IMR-90 (cell line): ENCODE measurements around the gene CACNA1G. TPM values are rescaled to one million over a fixed set of nuclear protein-coding genes. Genes with fewer than 3 reads are reported as not detected.

ENCODE experiments used
- ATAC-seq: fragments of 200-7000 bp; cut with Tn5 transposase; 2 replicates; pipeline ENCODE4 v1.9.1; 2020; ENCODE audit warnings: low read depth, mild to moderate bottlenecking, moderate library complexity
- BruUV-seq: library from RNA; stranded (reverse); fragments of 400-500 nt; replicated peaks from 2 replicates; lab custom pipeline; 2021; lab: Mats Ljungman, UMichigan
- CTCF ChIA-PET: fragments of 300-600 bp; formaldehyde crosslinking; extraction: SDS; loops from one replicate; lab custom pipeline; 2021; ENCODE audit warnings: antibody characterized with exemption; lab: Yijun Ruan, JAX
- POLR2A ChIA-PET: fragments of 300-600 bp; sonication (Branson Sonifier 250); formaldehyde crosslinking; loops from one replicate; lab custom pipeline; 2022; ENCODE audit warnings: antibody characterized with exemption; ENCODE audit not compliant: unreplicated experiment; lab: Charles Lee
- DNase-seq: peaks from one replicate; pipeline ENCODE4 v3.0.0; 2013
- H2AFZ ChIP-seq: replicated peaks from 2 replicates; pipeline ENCODE3; 2013; ENCODE audit warnings: low read length, mild to moderate bottlenecking; ENCODE audit not compliant: poor library complexity
- H2AK5ac ChIP-seq: 2 replicates; pipeline ENCODE4 v1.6.1; 2013; ENCODE audit warnings: low read depth, low read length, inconsistent platforms
- H2AK9ac ChIP-seq: replicated peaks from 2 replicates; pipeline ENCODE3; 2013; ENCODE audit warnings: mild to moderate bottlenecking, low read depth, low read length, moderate library complexity; ENCODE audit not compliant: poor library complexity
- H2BK120ac ChIP-seq: 2 replicates; pipeline ENCODE4 v1.6.1; 2013; ENCODE audit warnings: low read depth, low read length, inconsistent platforms
- H2BK15ac ChIP-seq: 3 replicates; pipeline ENCODE4 v1.6.1; 2013; ENCODE audit warnings: low read depth, low read length, inconsistent platforms
- H2BK20ac ChIP-seq: 2 replicates; pipeline ENCODE4 v1.6.1; 2013; ENCODE audit warnings: low read depth, mild to moderate bottlenecking, inconsistent platforms, low read length, moderate library complexity
- H2BK5ac ChIP-seq: 2 replicates; pipeline ENCODE4 v1.6.1; 2013; ENCODE audit warnings: mild to moderate bottlenecking, low read depth, low read length, inconsistent platforms; ENCODE audit not compliant: poor library complexity, severe bottlenecking
- H3K14ac ChIP-seq: replicated peaks from 2 replicates; pipeline ENCODE4 v1.6.1; 2013; ENCODE audit warnings: low read depth, low read length, inconsistent platforms
- H3K18ac ChIP-seq: 2 replicates; pipeline ENCODE4 v1.6.1; 2013; ENCODE audit warnings: low read depth, low read length, control low read depth
- H3K23ac ChIP-seq: 2 replicates; pipeline ENCODE4 v1.6.1; 2013; ENCODE audit warnings: low read depth, low read length, inconsistent platforms
- H3K27ac ChIP-seq: 2 replicates; pipeline ENCODE4 v1.5.1; 2013; ENCODE audit warnings: mild to moderate bottlenecking, control low read depth, low read length; ENCODE audit not compliant: insufficient read depth
- H3K27me3 ChIP-seq: 2 replicates; pipeline ENCODE4 v1.6.1; 2013; ENCODE audit warnings: low read length; ENCODE audit not compliant: control insufficient read depth, insufficient read depth
- H3K36me3 ChIP-seq: 2 replicates; pipeline ENCODE4 v1.6.1; 2013; ENCODE audit warnings: low read length, mixed read lengths; ENCODE audit not compliant: control insufficient read depth, insufficient read depth
- H3K4ac ChIP-seq: 2 replicates; pipeline ENCODE4 v1.6.1; 2013; ENCODE audit warnings: low read depth, low read length, inconsistent platforms
- H3K4me1 ChIP-seq: 2 replicates; pipeline ENCODE4 v1.6.1; 2013; ENCODE audit warnings: low read length, mixed read lengths; ENCODE audit not compliant: control insufficient read depth, insufficient read depth
- H3K4me2 ChIP-seq: 2 replicates; pipeline ENCODE4 v1.6.1; 2013; ENCODE audit warnings: low read depth, mild to moderate bottlenecking, control low read depth, low read length, moderate library complexity
- H3K4me3 ChIP-seq: 2 replicates; pipeline ENCODE4 v1.5.1; 2013; ENCODE audit warnings: low read depth, mild to moderate bottlenecking, control low read depth, low read length, moderate library complexity; ENCODE audit not compliant: insufficient read depth
- H3K56ac ChIP-seq: 2 replicates; pipeline ENCODE4 v1.6.1; 2013; ENCODE audit warnings: low read length, inconsistent platforms; ENCODE audit not compliant: insufficient read depth; ENCODE audit errors: extremely low read depth
- H3K79me1 ChIP-seq, 2 experiments: 2 replicates each; pipeline ENCODE4 v1.6.1; 2013; ENCODE audit warnings: low read length in 2 of 2, inconsistent platforms in 1 of 2, low read depth in 1 of 2
- H3K9ac ChIP-seq: 2 replicates; pipeline ENCODE4 v1.6.1; 2013; ENCODE audit warnings: low read depth, low read length, control low read depth
- H3K9me1 ChIP-seq: 2 replicates; pipeline ENCODE4 v1.6.1; 2013; ENCODE audit warnings: low read length, inconsistent platforms; ENCODE audit not compliant: insufficient read depth
- H3K9me3 ChIP-seq: 2 replicates; pipeline ENCODE4 v1.6.1; 2013; ENCODE audit warnings: low read length; ENCODE audit not compliant: control insufficient read depth, insufficient read depth
- H4K20me1 ChIP-seq: 2 replicates; pipeline ENCODE4 v1.6.1; 2013; ENCODE audit warnings: low read length, inconsistent platforms; ENCODE audit not compliant: insufficient read depth
- H4K5ac ChIP-seq: 2 replicates; pipeline ENCODE4 v1.6.1; 2013; ENCODE audit warnings: mild to moderate bottlenecking, low read depth, low read length, control low read depth
- H4K8ac ChIP-seq, 2 experiments: 2 replicates each; pipeline ENCODE4 v1.6.1; 2013; ENCODE audit warnings: low read depth in 2 of 2, low read length in 2 of 2, control low read depth in 1 of 2, inconsistent platforms in 1 of 2
- H4K91ac ChIP-seq: 2 replicates; pipeline ENCODE4 v1.6.1; 2013; ENCODE audit warnings: low read depth, low read length, inconsistent platforms; ENCODE audit not compliant: insufficient read depth
- BHLHE40 ChIP-seq: fragments of 150-350 bp; IDR thresholded peaks from 2 replicates; pipeline ENCODE4 v1.6.1; 2016; ENCODE audit warnings: mild to moderate bottlenecking, low read depth, low read length
- CEBPB ChIP-seq: IDR thresholded peaks from 2 replicates; pipeline ENCODE4 v1.6.1; 2012; ENCODE audit warnings: low read depth, low read length, improper control_type of control experiment
- MAZ ChIP-seq: IDR thresholded peaks from 2 replicates; pipeline ENCODE4 v1.6.1; 2012; ENCODE audit warnings: low read depth, mild to moderate bottlenecking, low read length, improper control_type of control experiment, moderate library complexity, borderline replicate concordance
- MXI1 ChIP-seq: IDR thresholded peaks from 2 replicates; pipeline ENCODE4 v1.6.1; 2012; ENCODE audit warnings: low read depth, mild to moderate bottlenecking, low read length, moderate library complexity, borderline replicate concordance
- POLR2A ChIP-seq: IDR thresholded peaks from 2 replicates; pipeline ENCODE4 v1.6.1; 2012; ENCODE audit warnings: mild to moderate bottlenecking, low read depth, low read length
- RAD21 ChIP-seq: IDR thresholded peaks from 2 replicates; pipeline ENCODE4 v1.6.1; 2012; ENCODE audit warnings: low read length, improper control_type of control experiment
- SMC3 ChIP-seq: fragments of 150-350 bp; IDR thresholded peaks from 2 replicates; pipeline ENCODE4 v1.6.1; 2016; ENCODE audit warnings: low read depth, mild to moderate bottlenecking, antibody characterized with exemption, low read length, moderate library complexity
- WGBS, 2 experiments: methylation state at CpG; one replicate each; pipeline versions ENCODE4 v1.1.5 to v1.1.7; 2013; ENCODE audit warnings: missing lambda C conversion rate in 2 of 2; ENCODE audit not compliant: insufficient read length in 1 of 2; ENCODE audit errors: extremely low coverage in 2 of 2; 5-methylcytosine and 5-hydroxymethylcytosine counted together
- dilution Hi-C: fragments of 300-500 bp; cut with HindIII; formaldehyde crosslinking; loops from one replicate; pipeline ENCODE4 v1.14.3; 2018; ENCODE audit warnings: low sequenced_read_pairs; ENCODE audit not compliant: unreplicated experiment
- in situ Hi-C: fragments of 300-500 bp; cut with MboI; formaldehyde crosslinking; loops from 3 replicates; pipeline ENCODE4 v1.14.3; 2019; ENCODE audit warnings: low sequenced_read_pairs, inconsistent platforms, mixed read lengths
- intact Hi-C: fragments of 100-400 bp; cut with micrococcal nuclease; formaldehyde crosslinking; loops from 2 replicates; pipeline ENCODE4 v1.10.0; 2022
- polyA plus RNA-seq, 3 experiments: library from polyadenylated mRNA; depleted of rRNA; stranded (reverse); fragments of >200 nt; gene quantifications; 2 replicates each; pipeline ENCODE4 v1.2.3, GENCODE V29; 2012; ENCODE audit warnings: low replicate concordance in 1 of 3
- total RNA-seq: library from RNA; depleted of rRNA; stranded (reverse); fragments of >200 nt; gene quantifications from 2 replicates; pipeline ENCODE4 v1.2.3, GENCODE V29; 2012
- TF ChIP-seq, protein P1 (sequence below): fragments of 150-350 bp; IDR thresholded peaks from 2 replicates; pipeline ENCODE4 v1.6.1; 2017; ENCODE audit warnings: mild to moderate bottlenecking, antibody characterized with exemption, low read length, low read depth

The CACNA1G gene
- total and polyA plus RNA-seq, 2 of the 4 experiments (the other 2 are of a cell fraction): under 0.01 to 0.03 TPM

DNA sequence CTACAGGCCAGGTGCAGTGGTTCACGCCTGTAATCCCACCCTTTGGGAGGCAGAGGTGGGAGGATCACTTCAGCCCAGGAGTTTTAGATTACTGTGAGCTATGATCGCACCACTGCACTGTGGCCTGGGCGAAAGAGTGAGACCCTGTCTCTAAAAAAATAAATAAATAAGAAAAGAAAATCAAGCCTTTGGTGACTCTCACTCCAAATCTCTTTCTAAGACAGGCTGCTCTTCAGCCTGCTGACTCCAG, 75.1 kb downstream of the CACNA1G start:
- no CpG with 5 or more reads among the region's 3 CpGs for WGBS, 2 experiments
- H4K5ac ChIP-seq: no peak overlapping the region
- H2BK20ac ChIP-seq: no peak overlapping the region
- H4K91ac ChIP-seq: peak overlapping the region; percentile 62; the same call in 1 of the 2 replicates
- POLR2A ChIA-PET: no interaction called here
- H3K4me2 ChIP-seq: peak overlapping the region; percentile 76
- 0 out of 4 replicates have a peak overlapping the region, but pooled peaks of 1 of the 2 experiments have one; percentile 44 for H4K8ac ChIP-seq
- peak overlapping the region; percentile 82 for H3K4ac ChIP-seq
- peak overlapping the region; percentile 62 for H3K4me3 ChIP-seq
- H3K9ac ChIP-seq: 0 out of 2 replicates have a peak overlapping the region, but pooled peaks have one; percentile 56
- no peak for TF ChIP-seq BHLHE40
- TF ChIP-seq POLR2A: no peak
- no peak for TF ChIP-seq MXI1
- no peak for TF ChIP-seq SMC3
- TF ChIP-seq, protein P1, sequence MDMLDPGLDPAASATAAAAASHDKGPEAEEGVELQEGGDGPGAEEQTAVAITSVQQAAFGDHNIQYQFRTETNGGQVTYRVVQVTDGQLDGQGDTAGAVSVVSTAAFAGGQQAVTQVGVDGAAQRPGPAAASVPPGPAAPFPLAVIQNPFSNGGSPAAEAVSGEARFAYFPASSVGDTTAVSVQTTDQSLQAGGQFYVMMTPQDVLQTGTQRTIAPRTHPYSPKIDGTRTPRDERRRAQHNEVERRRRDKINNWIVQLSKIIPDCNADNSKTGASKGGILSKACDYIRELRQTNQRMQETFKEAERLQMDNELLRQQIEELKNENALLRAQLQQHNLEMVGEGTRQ: no peak
- TF ChIP-seq MAZ: no peak
- TF ChIP-seq RAD21: no peak
- TF ChIP-seq CEBPB: no peak
- H2BK5ac ChIP-seq: no peak overlapping the region
- 0 out of 2 replicates have a peak overlapping the region, but pooled peaks have one; percentile 81 for H3K23ac ChIP-seq
- no peak overlapping the region for H3K18ac ChIP-seq
- no peaks in the 10 kb centered on the region for H3K36me3 ChIP-seq
- in situ Hi-C loops (loop anchor here (5.0 kb wide), 1 partner anchor 42 kb away; no protein-coding TSS in a partner anchor), dilution Hi-C loops (no loop called here), intact Hi-C loops (loop anchor here (2.0 kb wide), 1 partner anchor 85 kb away; no protein-coding TSS in a partner anchor)
- H3K79me1 ChIP-seq: peaks cover 4 to 42% of the 10 kb centered on the region in 2 experiments; a peak in 3 of 4 replicates
- peak overlapping the region; percentile 77 for H2AK9ac ChIP-seq
- H2AFZ ChIP-seq: no peak overlapping the region
- H2BK15ac ChIP-seq: peak overlapping the region; percentile 35; the same call in 1 of the 3 replicates
- H3K14ac ChIP-seq: peak overlapping the region; percentile 78; the same call in 1 of the 2 replicates
- DNase-seq: no peak
- no peak overlapping the region for H3K27ac ChIP-seq
- H3K9me3 ChIP-seq: no peaks in the 10 kb centered on the region
- H3K27me3 ChIP-seq: peaks cover 5% of the 10 kb centered on the region; the same call in 1 of the 2 replicates
- CTCF ChIA-PET: interaction anchor here (1.7 kb wide), 1 partner anchor 8 kb away, joined by 4 read pairs; no protein-coding TSS in a partner anchor
- peak overlapping the region; percentile 46 for H2BK120ac ChIP-seq
- no peak overlapping the region for H3K56ac ChIP-seq
- ATAC-seq: no peak
- peak overlapping the region; percentile 32 for H2AK5ac ChIP-seq
- H3K4me1 ChIP-seq: peaks cover 33% of the 10 kb centered on the region
- no TSS peak for BruUV-seq
- H4K20me1 ChIP-seq: peaks cover 11% of the 10 kb centered on the region
- H3K9me1 ChIP-seq: peaks cover 33% of the 10 kb centered on the region
